ENCODE results near the gene TMEM164. TPM values are rescaled to one million over a fixed set of nuclear protein-coding genes. Genes with fewer than 3 reads are reported as not detected.

TMEM164 gene
- polyA plus RNA-seq, 1 experiment = 12.9 TPM

DNA sequence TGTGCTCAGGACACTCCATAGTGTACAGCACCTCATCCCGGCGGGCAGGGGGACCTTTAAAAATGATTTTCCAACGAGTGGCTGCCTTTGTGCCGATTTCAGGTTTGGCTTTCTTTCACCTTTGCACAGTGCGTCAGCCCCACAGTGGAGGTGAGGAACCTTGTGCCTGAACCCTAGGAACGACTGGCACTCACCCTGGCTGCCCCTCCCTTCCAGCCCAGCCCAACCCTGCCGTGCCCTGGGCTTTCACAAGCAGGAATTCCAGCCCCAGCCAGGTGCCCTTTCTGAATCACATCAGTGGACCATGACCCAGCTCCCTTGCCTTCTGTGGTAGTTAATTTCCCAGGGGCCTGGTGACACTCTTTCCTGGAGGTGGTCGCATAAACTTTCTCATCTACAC is 1.3 kb downstream of the TMEM164 start:
- TF ChIP-seq, protein P1, sequence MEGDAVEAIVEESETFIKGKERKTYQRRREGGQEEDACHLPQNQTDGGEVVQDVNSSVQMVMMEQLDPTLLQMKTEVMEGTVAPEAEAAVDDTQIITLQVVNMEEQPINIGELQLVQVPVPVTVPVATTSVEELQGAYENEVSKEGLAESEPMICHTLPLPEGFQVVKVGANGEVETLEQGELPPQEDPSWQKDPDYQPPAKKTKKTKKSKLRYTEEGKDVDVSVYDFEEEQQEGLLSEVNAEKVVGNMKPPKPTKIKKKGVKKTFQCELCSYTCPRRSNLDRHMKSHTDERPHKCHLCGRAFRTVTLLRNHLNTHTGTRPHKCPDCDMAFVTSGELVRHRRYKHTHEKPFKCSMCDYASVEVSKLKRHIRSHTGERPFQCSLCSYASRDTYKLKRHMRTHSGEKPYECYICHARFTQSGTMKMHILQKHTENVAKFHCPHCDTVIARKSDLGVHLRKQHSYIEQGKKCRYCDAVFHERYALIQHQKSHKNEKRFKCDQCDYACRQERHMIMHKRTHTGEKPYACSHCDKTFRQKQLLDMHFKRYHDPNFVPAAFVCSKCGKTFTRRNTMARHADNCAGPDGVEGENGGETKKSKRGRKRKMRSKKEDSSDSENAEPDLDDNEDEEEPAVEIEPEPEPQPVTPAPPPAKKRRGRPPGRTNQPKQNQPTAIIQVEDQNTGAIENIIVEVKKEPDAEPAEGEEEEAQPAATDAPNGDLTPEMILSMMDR (IDR thresholded peaks at IDR 0.05; ENCODE audit: low read depth, low read length) = no peak
- ChIA-PET CTCF (interaction anchor here (1.0 to 2.0 kb wide), 2 partner anchors 95 to 142 kb away, joined by 3 to 6 read pairs; no protein-coding TSS in a partner anchor), POLR2A (no interaction called here)
- no peaks in the 10 kb centered on the region for H3K27me3 ChIP-seq (ENCODE audit: control insufficient read depth, insufficient read depth, low read length)
- H3K27ac ChIP-seq (ENCODE audit: low read depth, low read length) = no peak overlapping the region
- no peak for DNase-seq (ENCODE audit: low read depth, low spot score)
- H3K4me3 ChIP-seq (ENCODE audit: low read depth, low read length) = no peak overlapping the region
- no peaks in the 10 kb centered on the region for H3K9me3 ChIP-seq (ENCODE audit: control insufficient read depth, insufficient read depth, low read length)

DNA sequence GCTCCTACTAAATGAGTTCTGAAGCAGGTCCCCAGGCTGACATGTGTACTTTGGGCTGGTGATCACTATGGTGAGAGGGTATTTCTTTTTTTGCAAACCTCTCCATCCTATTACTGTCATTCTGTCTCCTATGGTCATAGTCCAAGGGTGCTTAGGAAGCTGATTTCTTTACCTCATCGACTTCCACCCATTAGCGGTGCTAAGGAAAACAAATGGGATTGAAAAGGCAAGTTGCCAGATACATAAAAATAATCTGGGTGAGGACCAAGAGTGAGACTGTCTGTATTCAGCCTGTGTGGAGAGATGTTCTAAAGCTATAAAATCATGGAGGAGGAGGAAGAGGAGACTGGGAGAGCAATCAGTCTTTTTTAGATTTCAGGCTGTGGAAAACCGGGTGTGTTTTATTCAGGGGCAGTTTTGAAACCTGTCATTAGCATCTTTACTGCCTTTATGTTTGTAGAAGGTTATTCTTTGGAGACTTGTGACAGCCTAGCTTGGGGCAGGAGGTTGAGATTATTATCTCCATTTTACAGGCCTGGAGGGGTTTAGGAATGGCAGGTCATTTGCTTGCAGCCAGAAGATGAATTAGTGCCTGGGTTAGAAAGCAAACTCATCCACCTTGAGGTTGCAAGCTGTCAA is 1.9 kb downstream of the TMEM164 start:
- no peaks in the 10 kb centered on the region for H3K27me3 ChIP-seq (ENCODE audit: control insufficient read depth, insufficient read depth, low read length)
- TF ChIP-seq, protein P1 (IDR thresholded peaks at IDR 0.05; ENCODE audit: low read depth, low read length) = no peak
- no peak overlapping the region for H3K4me3 ChIP-seq (ENCODE audit: low read depth, low read length)
- DNase-seq (ENCODE audit: low read depth, low spot score) = no peak
- CTCF ChIA-PET = interaction anchor here (1.0 to 2.0 kb wide), 2 partner anchors 96 to 142 kb away, joined by 3 to 6 read pairs; no protein-coding TSS in a partner anchor
- H3K27ac ChIP-seq (ENCODE audit: low read depth, low read length) = no peak overlapping the region
- POLR2A ChIA-PET = no interaction called here
- no peaks in the 10 kb centered on the region for H3K9me3 ChIP-seq (ENCODE audit: control insufficient read depth, insufficient read depth, low read length)

DNA sequence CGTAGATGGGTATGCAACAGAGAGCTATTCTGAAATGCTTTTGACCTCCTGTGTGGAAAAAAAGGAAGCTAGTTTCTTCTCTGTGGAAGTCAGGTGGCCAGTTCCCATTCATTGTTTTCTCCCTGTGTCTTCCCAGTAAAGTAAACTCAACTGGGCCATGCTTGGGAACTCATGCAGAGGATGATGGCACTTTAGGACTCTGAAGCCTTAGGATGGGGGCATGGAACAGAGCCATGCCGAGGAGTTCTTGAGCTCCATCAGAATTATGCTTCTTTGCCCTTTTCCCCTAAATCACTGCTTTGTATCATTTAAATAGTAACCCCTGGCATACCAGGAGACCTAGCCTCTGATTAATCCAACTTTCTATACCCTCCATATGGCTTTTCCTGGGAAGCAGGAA is 3.2 kb downstream of the TMEM164 start:
- Histone ChIP-seq H3K4me3 (ENCODE audit: low read depth, low read length) (no peak overlapping the region), H3K9me3 (ENCODE audit: control insufficient read depth, insufficient read depth, low read length) (no peaks in the 10 kb centered on the region), H3K27me3 (ENCODE audit: control insufficient read depth, insufficient read depth, low read length) (no peaks in the 10 kb centered on the region), H3K27ac (ENCODE audit: low read depth, low read length) (no peak overlapping the region)
- TF ChIP-seq, protein P1 (IDR thresholded peaks at IDR 0.05; ENCODE audit: low read depth, low read length) = no peak
- DNase-seq (ENCODE audit: low read depth, low spot score) = no peak
- POLR2A ChIA-PET = no interaction called here
- CTCF ChIA-PET = interaction anchor here (1.3 kb wide), 1 partner anchor 140 kb away, joined by 4 read pairs; no protein-coding TSS in a partner anchor

DNA sequence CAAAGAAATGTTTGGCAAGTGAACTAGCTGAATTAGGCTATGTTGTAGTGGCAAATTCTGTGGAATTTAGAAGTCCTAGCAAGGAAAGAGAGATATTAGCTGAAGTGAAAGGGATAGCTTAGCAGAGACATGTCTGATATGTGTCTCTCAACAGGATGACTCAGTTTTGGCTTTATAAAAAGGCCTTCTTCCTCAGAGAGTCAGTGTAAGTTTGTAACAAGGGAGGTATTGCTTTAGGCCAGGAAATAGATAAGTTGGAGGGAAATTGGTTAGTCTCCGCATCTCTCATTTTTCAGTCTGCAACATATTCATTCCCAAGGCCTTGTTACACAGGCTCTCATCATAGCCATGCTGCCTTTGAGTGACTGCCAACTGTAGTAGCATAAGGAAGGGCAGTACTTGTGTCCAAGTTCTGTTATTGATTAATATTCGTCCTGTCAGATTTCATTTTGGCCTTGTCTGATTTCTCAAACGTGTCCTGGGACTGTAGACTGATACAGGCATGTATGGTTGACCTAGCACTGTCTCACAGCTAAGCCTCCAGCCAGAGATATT is 4.0 kb downstream of the TMEM164 start:
- ChIA-PET CTCF (interaction anchor here (1.3 to 1.7 kb wide), 2 partner anchors 96 to 140 kb away, joined by 4 to 5 read pairs; no protein-coding TSS in a partner anchor), POLR2A (no interaction called here)
- H3K9me3 ChIP-seq (ENCODE audit: control insufficient read depth, insufficient read depth, low read length) = no peaks in the 10 kb centered on the region
- no peaks in the 10 kb centered on the region for H3K27me3 ChIP-seq (ENCODE audit: control insufficient read depth, insufficient read depth, low read length)
- H3K27ac ChIP-seq (ENCODE audit: low read depth, low read length) = no peak overlapping the region
- no peak for DNase-seq (ENCODE audit: low read depth, low spot score)
- no peak overlapping the region for H3K4me3 ChIP-seq (ENCODE audit: low read depth, low read length)
- TF ChIP-seq, protein P1 (IDR thresholded peaks at IDR 0.05; ENCODE audit: low read depth, low read length) = no peak

DNA sequence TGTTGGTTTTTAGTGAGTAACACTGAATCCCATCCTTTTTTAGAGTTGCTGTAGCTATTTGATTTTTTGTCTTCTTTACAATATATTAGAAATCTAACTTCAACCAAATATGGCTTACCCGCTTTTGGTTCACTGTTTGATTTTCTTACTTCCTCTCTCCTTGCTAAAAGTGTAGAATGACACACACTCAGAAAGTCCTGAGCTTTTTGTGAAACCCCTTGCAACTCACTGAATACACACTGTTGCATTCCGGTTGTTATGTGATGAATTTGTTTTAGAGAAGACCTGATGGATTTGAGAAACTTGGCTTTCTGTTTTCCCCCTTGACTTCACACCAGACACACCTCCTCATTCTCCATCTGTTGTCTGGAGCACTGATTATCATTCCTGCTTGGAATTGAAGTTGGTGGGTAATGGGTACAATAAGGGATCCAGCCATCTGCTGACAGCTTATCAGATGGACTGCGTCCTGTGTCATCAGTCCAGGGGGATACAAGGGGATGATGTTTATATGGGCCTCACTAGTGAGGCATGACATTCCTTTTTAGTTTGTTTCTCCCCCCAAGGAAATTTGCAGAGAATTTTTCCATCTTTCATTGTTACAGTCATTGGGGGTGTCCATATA is 5.2 kb downstream of the TMEM164 start:
- POLR2A ChIA-PET = no interaction called here
- TF ChIP-seq, protein P1 (IDR thresholded peaks at IDR 0.05; ENCODE audit: low read depth, low read length) = no peak
- no peak overlapping the region for H3K4me3 ChIP-seq (ENCODE audit: low read depth, low read length)
- no peak for DNase-seq (ENCODE audit: low read depth, low spot score)
- H3K27me3 ChIP-seq (ENCODE audit: control insufficient read depth, insufficient read depth, low read length) = no peaks in the 10 kb centered on the region
- H3K27ac ChIP-seq (ENCODE audit: low read depth, low read length) = no peak overlapping the region
- no peaks in the 10 kb centered on the region for H3K9me3 ChIP-seq (ENCODE audit: control insufficient read depth, insufficient read depth, low read length)
- CTCF ChIA-PET = interaction anchor here (0.8 to 1.7 kb wide), 2 partner anchors 98 to 117 kb away, joined by 3 to 5 read pairs; no protein-coding TSS in a partner anchor
